Mesenteric fat pad (tissue), 1 donor: ENCODE results near the gene TRIB2. TPM values are rescaled to one million over a fixed set of nuclear protein-coding genes. Genes with fewer than 3 reads are reported as not detected.

Experiments
- DNase-seq: peaks from one replicate; pipeline ENCODE4 v3.0.0-alpha.2; 2020; ENCODE audit warnings: low spot score
- total RNA-seq: library from RNA; stranded (reverse); fragmentation: NEBNext Ultra II Directional; extraction: Animal tissue kit (Norgen Biotek cat#: 25700); gene quantifications from one replicate; pipeline ENCODE4 v1.2.1, GENCODE V29; 2021
- donor health status: DM: yes; HTN: yes; CAD: no.

The TRIB2 gene
- total RNA-seq, 1 donor from 2014 or later = 43.8 TPM

DNA sequence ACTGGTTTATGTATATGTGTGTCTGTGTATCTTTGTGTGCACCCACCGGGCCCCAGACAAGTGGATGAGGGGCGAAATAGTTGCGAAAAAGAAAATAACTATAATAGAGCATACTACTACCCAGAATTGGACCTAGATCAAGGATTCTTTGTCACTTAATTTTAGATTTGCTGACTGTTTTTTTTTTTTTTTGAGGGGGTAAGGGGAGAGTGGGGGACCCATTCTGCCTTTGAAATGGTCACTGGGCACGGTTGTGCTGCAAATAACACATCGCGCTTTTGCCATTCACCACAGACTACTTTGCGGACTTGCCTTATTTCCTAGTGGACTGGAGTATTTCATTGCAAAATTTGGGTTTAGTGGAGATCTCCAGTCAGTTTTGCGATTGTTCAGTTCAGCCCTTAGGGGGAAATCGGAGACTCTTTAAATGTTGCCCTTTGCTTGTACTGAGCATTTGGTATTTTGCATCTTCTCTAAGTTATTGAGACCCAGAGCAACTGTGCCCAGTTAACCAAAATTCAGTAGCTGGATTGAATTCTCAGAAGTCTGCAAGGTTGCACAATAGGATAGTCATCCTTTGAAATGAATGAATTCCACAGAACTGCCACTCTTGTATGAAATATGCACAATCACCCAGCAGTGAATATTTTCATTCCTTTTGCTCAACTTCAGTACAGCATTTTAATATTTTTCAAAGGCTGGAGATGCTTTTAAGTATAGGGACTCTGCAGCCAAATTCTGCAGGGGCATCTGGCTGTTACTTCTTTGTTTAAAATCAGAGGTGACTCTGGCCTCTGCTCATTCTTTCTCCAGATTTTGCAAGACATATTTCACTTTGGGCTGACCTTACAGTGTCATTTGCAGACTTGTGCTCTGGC lies 2.9 kb downstream of the TRIB2 start:
- DNase-seq = no peak

DNA sequence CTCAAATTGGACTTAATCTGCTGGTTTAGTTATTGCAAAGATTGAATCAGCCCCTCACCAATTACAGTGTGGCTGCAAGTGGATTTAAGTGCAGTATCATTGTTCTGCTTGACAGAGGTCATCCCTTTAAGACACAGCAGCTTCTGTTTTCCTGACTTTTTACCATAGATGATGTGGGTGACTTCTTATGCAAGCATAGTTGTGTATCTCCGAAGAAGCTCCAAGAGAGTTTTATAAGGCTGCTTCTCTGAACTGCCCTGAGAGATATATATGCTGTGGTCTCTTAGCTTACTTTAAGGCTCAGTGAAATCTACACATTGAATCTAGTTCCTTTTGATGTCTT lies 3.5 kb downstream of the TRIB2 start:
- DNase-seq = no peak

DNA sequence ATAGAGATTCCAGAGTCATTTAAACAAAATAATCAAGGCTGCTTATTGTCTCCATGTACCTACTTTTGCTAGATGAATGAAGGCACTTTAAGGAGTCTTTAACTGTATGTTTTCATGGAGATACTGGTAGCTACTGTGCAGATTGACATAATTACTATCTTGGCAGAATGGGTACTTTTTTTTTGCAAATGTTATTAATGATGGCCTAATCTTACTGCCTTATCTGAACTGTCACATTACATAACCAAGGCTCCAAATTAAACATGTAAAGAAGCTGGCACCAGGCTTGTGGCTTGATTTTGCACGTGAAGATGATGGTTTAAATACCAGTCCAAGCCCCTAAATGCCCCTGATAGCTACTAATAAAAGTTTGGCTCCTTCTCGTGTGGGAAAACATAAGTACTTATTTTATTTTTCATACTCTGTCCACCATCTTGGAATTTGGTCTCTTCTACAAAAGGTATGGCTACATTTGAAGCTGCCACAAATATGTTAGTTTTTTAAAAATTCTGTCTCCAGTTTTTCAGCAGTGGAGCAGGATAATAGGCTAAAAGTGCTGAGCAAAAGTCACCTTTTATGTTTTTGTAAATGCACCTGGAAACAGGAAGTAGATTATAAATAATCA lies 4.1 kb downstream of the TRIB2 start:
- DNase-seq = no peak

DNA sequence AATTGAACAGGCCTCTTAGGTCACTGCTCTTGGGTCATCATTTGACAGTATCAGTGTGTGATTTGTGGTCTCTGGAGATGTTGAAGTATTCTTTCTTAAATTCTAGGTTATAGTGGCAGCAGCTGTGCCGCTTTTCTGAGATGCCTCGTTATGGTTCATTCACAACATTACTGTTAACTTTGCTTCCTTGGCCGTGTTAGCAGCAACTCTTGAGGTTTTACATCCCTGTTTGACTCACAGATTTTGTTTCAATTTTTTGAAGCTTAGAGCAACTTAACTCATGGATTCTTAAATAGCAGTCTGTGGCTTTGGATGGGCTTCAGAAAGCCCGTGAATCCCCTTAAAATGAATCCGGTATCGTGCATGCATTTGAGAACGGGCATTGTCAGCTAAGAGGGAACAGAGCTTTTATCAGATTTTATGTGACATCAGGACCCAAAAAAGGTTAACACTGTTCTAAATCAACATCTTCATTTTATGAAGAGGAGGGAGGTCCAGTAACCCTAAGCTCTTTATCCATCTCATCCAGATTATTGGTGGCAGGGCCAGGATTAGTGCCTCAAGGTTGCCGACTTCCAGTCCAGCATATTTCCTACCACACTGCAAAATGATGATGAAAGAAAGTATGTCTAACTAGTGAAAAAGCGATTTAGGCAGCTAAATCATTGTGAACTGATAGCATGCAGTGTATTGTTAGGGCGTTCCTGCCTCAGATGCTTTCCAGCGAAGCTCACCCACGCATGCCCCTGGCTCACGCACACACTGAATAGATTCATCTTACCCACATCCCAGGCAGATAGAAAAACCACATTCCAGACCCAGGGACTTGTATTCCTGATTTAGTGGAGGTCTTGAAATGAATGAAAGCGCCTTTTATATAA lies 5.1 kb downstream of the TRIB2 start:
- no peak for DNase-seq

- no peak for DNase-seq
Observed at GRCh38 chr2:12722447-12723316, 5.9 kb downstream of the TRIB2 start.

- DNase-seq = no peak
Observed at GRCh38 chr2:12723736-12724463, 7.2 kb downstream of the TRIB2 start.

DNA sequence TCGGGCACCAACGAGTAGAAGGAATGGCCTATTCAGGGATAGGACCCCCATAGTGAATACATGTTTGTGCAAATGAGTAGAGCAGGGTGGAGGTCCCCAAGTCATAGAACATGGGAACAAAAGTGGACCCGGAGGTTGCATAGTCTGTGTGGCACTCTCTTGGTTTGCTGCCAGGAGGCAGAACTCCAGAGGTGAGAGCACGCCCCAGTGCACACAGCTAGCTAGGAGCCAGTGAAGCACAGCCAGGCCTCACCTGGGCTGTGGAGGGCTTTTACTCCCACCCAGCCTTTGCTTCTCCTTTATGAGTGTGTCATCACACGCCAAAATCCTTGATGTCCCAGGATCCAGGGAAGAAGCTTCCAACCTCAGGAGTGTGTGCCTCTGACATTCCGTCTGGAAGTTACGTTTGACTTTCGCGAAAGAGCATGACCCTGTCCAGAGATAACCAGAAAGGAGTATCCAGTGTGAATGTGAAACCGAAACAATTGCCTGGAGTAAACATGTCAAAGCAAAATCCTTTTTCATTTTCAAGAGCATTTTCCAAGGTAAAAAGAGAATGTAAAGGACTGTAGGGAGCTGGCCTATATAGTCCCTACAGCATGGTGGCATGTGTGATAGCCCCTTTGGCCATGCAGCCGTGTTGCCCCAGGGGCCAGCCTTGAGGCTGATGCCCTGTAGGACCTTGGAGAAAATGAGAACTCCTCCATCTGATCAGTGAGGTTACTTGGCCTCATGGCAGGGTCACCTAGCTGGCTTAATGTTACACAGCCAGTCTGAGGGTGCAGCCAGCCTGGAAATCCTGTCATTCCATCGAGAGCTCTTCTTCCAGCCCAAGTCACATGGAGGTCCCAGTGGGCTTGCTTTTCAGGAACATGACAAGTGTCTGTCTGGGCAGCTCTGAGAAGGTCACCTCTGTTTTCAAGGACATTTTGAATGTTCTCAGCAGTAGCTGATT lies 8.8 kb downstream of the TRIB2 start:
- no peak for DNase-seq

GRCh38 chr2:12726271-12726670 lies 9.5 kb downstream of the TRIB2 start:
- no peak for DNase-seq

DNA sequence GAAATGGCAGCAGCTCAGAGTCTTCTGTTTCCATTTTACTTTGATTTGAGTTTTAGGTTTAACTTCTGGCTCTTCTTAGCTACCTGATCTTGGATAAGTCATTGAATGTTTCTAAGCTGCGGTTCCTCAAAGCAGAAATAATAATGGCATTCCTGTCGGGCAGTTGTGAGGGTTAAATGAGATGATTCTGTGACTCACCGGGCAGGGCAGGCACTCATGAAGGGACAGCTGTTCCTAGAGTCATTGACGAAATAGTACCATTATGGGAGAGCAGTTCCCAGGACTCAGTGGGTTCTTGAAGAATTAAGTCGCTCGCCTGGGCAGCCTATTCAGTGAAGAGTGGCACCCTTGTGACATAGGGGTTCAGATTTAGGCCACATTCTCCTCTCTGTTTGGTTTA lies 10.3 kb downstream of the TRIB2 start:
- no peak for DNase-seq

GRCh38 chr2:12727641-12728040 lies 10.9 kb downstream of the TRIB2 start:
- no peak for DNase-seq

GRCh38 chr2:12728221-12728777 lies 11.6 kb downstream of the TRIB2 start:
- DNase-seq = no peak

- no peak for DNase-seq
Observed at GRCh38 chr2:12730265-12730664, 13.5 kb downstream of the TRIB2 start.

DNA sequence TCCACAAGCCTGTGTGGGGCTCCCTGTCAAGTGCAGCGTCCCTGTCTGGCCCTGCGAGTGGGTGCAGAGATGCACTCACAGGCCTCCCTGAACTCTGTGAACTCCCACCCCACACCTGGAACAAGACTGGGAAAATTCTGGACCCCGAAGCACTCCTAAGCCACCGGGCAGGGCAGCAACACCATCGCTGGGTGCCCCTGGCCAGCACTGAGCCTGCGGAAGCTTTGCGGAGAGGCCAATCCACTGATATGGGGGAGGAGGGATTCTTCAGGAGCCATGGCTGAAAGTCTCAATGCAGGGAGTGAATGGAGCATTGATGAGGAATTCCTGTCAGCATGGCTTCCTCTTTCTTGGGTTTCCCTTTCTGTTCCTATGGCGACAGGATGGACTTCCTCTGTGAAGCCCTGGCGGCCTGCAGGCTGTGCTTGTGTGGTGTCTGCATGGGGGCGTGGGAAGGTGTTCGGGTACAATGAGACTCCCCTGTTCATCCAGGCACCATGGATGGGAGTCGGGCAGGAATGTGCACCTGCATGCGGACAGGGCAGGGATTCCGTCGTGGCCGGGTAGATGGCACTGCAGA lies 15.1 kb downstream of the TRIB2 start:
- no peak for DNase-seq

DNA sequence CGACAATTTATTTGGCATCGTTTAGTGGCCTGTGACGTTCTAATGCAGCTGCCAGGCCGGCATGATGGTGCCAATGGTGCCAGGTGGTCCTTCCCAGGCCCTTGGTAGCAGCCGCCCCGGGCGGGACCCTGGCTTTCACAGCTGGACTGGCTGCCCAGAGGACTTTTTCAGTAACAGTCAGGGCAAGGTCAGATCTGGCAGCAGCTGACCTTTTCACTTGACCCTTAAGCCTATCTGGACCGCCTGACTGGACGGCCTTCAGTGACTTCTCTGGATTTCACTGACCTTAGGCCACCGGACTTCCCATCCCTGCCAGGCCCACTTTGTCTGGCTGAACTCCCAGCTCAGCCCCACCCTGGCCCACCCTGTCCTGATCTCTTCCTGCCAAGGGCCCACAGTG lies 15.9 kb downstream of the TRIB2 start:
- DNase-seq = no peak

DNA sequence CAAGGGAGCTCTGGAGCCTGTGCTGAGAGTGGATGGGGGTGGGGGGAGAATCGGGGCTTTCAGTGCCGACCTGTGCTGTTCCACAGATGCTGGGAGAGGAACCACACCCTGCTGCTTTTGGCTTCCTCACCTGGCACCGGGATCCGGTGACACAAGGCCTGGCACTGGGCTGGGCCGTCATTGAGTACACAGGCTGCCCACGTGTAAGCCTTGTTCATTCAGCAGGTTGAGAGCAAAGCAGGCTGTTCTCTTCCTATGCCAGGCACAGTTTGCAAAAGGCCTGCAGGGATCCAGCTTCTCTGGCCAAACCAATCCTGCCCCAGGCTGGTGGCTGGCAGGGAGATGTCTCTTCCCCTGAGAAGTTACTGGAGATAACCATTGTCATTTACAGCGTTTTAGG lies 17.1 kb downstream of the TRIB2 start:
- no peak for DNase-seq

GRCh38 chr2:12734914-12735654 lies 18.3 kb downstream of the TRIB2 start:
- DNase-seq = no peak

GRCh38 chr2:12737297-12737696 lies 20.6 kb downstream of the TRIB2 start:
- DNase-seq = no peak
